NT2/D1 (cell line): ENCODE data around the gene APOBEC3H.

Experiments used
- SUZ12 ChIP-seq: IDR thresholded peaks from 2 replicates; pipeline ENCODE4 v1.6.1; 2011; ENCODE audit not compliant: insufficient read length, insufficient read depth; ENCODE audit errors: extremely low read depth
- YY1 ChIP-seq: IDR thresholded peaks from 2 replicates; pipeline ENCODE4 v1.6.1; 2011; ENCODE audit not compliant: insufficient read length, insufficient read depth
- ZNF274 ChIP-seq: IDR thresholded peaks from 2 replicates; pipeline ENCODE4 v1.6.1; 2011; ENCODE audit warnings: mild to moderate bottlenecking, low read depth, low read length

DNA sequence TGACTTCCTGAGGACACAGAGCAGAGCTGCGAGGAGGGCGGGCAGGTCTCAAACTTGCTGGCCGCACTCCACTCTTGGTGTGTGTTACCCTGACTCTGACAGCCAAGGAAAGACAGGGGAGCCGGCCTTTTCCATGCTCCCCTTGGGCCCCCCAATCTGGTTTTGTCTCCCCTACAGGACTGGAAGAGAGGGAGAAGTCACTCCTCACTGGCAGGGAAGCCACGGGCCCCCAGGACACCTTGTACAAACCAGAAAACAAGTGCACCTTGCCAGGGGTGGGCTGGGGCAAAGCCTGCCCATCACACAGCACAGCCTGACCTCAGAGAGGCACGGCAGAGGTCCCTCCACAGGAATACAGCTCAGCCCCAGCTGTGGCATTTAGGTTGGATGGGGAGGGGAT is 35.2 kb downstream of the APOBEC3H start:
- TF ChIP-seq YY1 (no peak), ZNF274 (no peak), SUZ12 (no peak)
